ENCODE data around the gene DYNLT2.

The DYNLT2 gene, protein sequence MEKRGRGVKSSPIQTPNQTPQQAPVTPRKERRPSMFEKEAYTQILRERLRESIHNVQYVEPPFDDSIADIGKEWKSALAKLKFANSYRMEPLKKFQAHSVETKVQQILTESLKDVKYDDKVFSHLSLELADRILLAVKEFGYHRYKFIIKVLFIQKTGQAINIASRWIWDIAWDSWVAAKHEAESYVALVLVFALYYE

GRCh38 chr6:169751242-169752073 is at the start of gene DYNLT2, which contains the start of gene ERMARD:
DYNLT2 (minus strand) TSS chr6:169751572; CDS start chr6:169751458, 114 bp downstream.
ERMARD (plus strand) TSS chr6:169751622; CDS start chr6:169751658, 36 bp downstream.
- Histone ChIP-seq H3K27me3 (ENCODE audit: insufficient read depth, low read depth) (no peaks in the 10 kb centered on the region), H3K4me1 (ENCODE audit: low read depth, poor library complexity, severe bottlenecking) (peaks cover 8% of the 10 kb centered on the region), H2AFZ (ENCODE audit: low read depth) (peak within 1 kb of the TSS; percentile 60), H3K36me3 (ENCODE audit: insufficient read depth) (no peaks in the 10 kb centered on the region), H3K27ac (peak within 1 kb of the TSS; percentile 88), H3K9ac (peak within 1 kb of the TSS; percentile 95), H3K4me3 (IDR thresholded peaks at IDR 0.05; ENCODE audit: insufficient read depth, low read depth, low read length) (no peak within 1 kb of the TSS), H3K4me2 (peak within 1 kb of the TSS; percentile 98), H4K20me1 (ENCODE audit: insufficient read depth) (no peaks in the 10 kb centered on the region), H3K79me2 (ENCODE audit: insufficient read depth, low read depth) (peaks cover 16% of the 10 kb centered on the region; the same call in 1 of the 2 replicates)
- TF ChIP-seq, protein P1, sequence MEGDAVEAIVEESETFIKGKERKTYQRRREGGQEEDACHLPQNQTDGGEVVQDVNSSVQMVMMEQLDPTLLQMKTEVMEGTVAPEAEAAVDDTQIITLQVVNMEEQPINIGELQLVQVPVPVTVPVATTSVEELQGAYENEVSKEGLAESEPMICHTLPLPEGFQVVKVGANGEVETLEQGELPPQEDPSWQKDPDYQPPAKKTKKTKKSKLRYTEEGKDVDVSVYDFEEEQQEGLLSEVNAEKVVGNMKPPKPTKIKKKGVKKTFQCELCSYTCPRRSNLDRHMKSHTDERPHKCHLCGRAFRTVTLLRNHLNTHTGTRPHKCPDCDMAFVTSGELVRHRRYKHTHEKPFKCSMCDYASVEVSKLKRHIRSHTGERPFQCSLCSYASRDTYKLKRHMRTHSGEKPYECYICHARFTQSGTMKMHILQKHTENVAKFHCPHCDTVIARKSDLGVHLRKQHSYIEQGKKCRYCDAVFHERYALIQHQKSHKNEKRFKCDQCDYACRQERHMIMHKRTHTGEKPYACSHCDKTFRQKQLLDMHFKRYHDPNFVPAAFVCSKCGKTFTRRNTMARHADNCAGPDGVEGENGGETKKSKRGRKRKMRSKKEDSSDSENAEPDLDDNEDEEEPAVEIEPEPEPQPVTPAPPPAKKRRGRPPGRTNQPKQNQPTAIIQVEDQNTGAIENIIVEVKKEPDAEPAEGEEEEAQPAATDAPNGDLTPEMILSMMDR (conservative IDR thresholded peaks at IDR 0.05; ENCODE audit: low read depth, low read length) = no peak

DNA sequence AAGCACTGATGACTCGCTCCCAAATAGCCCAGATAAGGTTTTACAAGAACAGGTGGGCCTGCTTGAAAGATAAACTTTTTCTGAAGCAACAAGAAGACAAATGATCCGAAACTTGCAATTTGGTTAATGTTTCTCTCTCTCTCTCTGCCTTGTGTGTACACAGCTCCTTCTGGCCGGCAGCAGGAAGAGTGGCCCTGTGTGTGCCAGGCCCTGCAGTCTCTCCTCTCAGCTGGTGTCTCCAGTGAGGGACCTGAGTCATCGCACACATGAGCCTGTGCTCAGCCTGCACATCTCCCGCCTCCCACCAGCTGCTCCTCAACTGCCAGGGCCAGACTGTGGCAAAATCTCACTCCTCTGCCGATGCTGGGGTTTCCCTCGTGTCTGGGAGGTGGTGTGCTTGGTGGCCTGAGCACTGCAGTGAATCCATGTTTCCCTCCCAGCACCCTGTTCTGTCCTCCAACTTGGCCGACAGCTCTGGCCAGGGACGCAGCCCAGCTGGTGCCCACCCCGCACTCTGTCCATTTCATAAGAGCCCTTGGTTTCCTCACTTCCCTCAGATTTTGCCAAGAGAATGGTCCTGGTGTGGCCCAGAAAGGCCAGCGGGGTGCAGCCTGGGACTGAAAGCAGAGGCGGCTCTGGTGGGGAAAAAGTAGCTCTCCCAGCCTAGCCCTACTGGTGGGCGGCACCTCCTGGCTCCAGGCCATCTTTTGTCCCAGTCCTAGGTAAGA is 49.5 kb upstream of the DYNLT2 start:
- peak overlapping the region; percentile 61 for H3K4me2 ChIP-seq
- TF ChIP-seq, protein P1 (conservative IDR thresholded peaks at IDR 0.05; ENCODE audit: low read depth, low read length) = no peak
- H4K20me1 ChIP-seq (ENCODE audit: insufficient read depth) = no peaks in the 10 kb centered on the region
- no peaks in the 10 kb centered on the region for H3K36me3 ChIP-seq (ENCODE audit: insufficient read depth)
- H3K27me3 ChIP-seq (ENCODE audit: insufficient read depth, low read depth) = no peaks in the 10 kb centered on the region; the same call in 1 of the 2 replicates
- H2AFZ ChIP-seq (ENCODE audit: low read depth) = peak overlapping the region; percentile 62
- no peak overlapping the region for H3K4me3 ChIP-seq (IDR thresholded peaks at IDR 0.05; ENCODE audit: insufficient read depth, low read depth, low read length)
- peak overlapping the region; percentile 71 for H3K27ac ChIP-seq
- peak overlapping the region; percentile 42; the same call in 1 of the 2 replicates for H3K9ac ChIP-seq
- no peaks in the 10 kb centered on the region for H3K79me2 ChIP-seq (ENCODE audit: insufficient read depth, low read depth)
- H3K4me1 ChIP-seq (ENCODE audit: low read depth, poor library complexity, severe bottlenecking) = peaks cover 46% of the 10 kb centered on the region

- TF ChIP-seq, protein P1 (conservative IDR thresholded peaks at IDR 0.05; ENCODE audit: low read depth, low read length) = no peak
- H3K36me3 ChIP-seq (ENCODE audit: insufficient read depth) = no peaks in the 10 kb centered on the region
- no peaks in the 10 kb centered on the region; the same call in 1 of the 2 replicates for H3K27me3 ChIP-seq (ENCODE audit: insufficient read depth, low read depth)
- no peaks in the 10 kb centered on the region for H4K20me1 ChIP-seq (ENCODE audit: insufficient read depth)
- no peak overlapping the region for H3K4me3 ChIP-seq (IDR thresholded peaks at IDR 0.05; ENCODE audit: insufficient read depth, low read depth, low read length)
- peak overlapping the region; percentile 42; the same call in 1 of the 2 replicates for H3K9ac ChIP-seq
- no peaks in the 10 kb centered on the region for H3K79me2 ChIP-seq (ENCODE audit: insufficient read depth, low read depth)
- H3K27ac ChIP-seq = peak overlapping the region; percentile 71
- H3K4me1 ChIP-seq (ENCODE audit: low read depth, poor library complexity, severe bottlenecking) = peaks cover 46% of the 10 kb centered on the region
- peak overlapping the region; percentile 61 for H3K4me2 ChIP-seq
- peak overlapping the region; percentile 62 for H2AFZ ChIP-seq (ENCODE audit: low read depth)
These were observed 48.8 kb upstream of the DYNLT2 start for GRCh38 chr6:169800116-169800667.

- TF ChIP-seq, protein P1 (conservative IDR thresholded peaks at IDR 0.05; ENCODE audit: low read depth, low read length) = no peak
- Histone ChIP-seq H3K4me2 (peak overlapping the region; percentile 61), H3K27ac (peak overlapping the region; percentile 71; the same call in 1 of the 2 replicates), H3K27me3 (ENCODE audit: insufficient read depth, low read depth) (no peaks in the 10 kb centered on the region; the same call in 1 of the 2 replicates), H3K4me3 (IDR thresholded peaks at IDR 0.05; ENCODE audit: insufficient read depth, low read depth, low read length) (no peak overlapping the region), H3K4me1 (ENCODE audit: low read depth, poor library complexity, severe bottlenecking) (peaks cover 46% of the 10 kb centered on the region), H2AFZ (ENCODE audit: low read depth) (no peak overlapping the region; the same call in 1 of the 2 replicates), H3K36me3 (ENCODE audit: insufficient read depth) (no peaks in the 10 kb centered on the region), H4K20me1 (ENCODE audit: insufficient read depth) (no peaks in the 10 kb centered on the region), H3K9ac (no peak overlapping the region), H3K79me2 (ENCODE audit: insufficient read depth, low read depth) (no peaks in the 10 kb centered on the region)
These were observed 48.1 kb upstream of the DYNLT2 start for GRCh38 chr6:169799474-169799926.

Measured in KMS-11 (cell line).